HG03439 (cell line): ENCODE results near the gene OR10H5.
"Not testable (repeated sequence)": the region's sequence is repeated elsewhere in the genome, so short reads cannot be mapped to it uniquely, and the experiment has no call there.

Experiments used
- ATAC-seq: cut with Tn5 transposase; IDR thresholded peaks from one replicate; pipeline ENCODE4 v1.9.1; 2021; ENCODE audit warnings: mild to moderate bottlenecking, moderate library complexity; ENCODE audit not compliant: unreplicated experiment

The OR10H5 gene

DNA sequence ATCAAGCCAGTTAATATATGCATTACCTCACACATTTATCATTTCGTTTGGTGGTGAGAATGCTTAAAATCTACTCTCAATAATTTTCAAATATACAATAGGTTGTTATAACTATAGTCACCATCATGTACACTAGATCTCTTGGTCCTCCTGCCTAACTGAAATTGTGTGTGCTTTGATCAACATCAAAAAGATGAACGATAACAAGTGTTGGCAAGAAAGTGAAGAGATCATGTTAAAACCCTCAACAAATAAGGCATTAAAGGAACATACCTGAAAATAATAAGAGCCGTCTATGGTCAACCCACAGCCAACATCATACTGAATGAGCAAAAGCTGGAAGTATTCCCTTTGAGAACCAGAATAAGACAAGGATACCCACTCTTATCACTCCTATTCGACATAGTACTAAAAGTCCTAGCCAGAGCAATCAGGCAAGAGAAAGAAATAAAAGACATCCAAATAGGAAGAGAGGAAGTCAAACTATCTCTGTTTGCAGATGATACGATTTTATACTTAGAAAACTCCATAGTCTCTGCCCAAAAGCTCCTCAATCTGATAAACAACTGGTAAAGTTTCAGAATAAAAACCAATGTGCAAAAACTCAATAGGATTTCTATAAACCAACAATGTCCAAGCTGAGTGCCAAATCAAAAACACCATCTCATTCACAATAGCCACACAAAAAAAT is 55.9 kb downstream of the OR10H5 start:
- no peak for ATAC-seq

DNA sequence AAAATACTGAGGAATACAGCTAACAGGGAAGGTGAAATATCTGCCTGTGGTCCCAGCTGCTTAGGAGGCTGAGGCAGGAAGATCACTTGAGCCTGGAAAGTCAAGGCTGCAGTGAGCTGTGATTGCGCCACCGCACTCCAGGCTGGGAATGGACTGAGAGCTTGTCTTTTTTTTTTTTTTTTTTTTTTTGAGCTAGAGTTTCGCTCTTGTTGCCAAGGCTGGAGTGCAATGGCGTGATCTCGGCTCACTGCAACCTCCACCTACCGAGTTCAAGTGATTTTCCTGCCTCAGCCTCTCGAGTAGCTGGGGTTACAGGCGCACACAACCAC is 56.4 kb downstream of the OR10H5 start:
- not testable (repeated sequence) for ATAC-seq

DNA sequence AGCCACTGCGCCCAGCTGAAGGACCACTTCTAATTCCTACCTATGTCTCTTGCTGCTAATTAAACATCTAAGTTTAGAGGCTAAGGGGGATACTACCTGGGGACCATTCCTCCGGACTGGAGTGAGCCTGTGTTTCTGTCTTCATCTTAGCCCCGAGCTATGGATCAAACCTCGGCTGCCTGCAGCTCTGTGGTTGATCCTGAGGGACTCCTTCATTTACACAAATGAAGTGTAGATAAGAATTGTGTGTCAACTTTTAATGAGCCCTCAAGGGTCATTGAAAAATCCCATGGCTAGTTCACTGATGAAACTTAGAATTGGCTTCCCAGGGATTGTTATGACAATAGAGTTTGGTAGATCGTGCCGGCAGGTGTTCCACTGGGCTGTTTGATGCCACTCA is 59.5 kb downstream of the OR10H5 start:
- ATAC-seq: no peak

DNA sequence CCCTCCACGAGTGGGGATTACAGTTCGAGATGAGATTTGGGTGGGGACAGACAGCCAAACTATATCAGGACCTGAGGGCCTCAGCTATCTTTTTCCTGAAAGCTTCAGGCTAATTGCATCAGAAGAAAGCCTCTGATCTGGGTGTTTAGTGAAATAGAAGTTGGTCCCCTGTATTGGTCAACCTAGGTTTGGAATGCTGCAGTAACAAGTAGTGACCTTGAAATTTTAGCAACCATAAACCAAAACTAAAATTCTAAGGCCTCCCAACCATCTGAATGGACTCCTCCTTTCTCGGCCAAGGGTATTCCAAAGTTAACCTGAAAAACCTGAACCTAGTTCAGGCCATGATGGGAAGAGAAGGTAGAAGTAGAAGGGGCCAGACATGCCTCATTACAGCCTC is 62.9 kb downstream of the OR10H5 start:
- ATAC-seq: no peak
